B cell (primary cell): Measurements from ENCODE around the gene MTSS2. TPM values are rescaled to one million over a fixed set of nuclear protein-coding genes. Genes with fewer than 3 reads are reported as not detected.
A peak's percentile ranks its signal among the peaks of the same experiment; 100 is the strongest.

Experiments used
- ATAC-seq: fragments of 200-7000 bp; cut with Tn5 transposase; one replicate; pipeline ENCODE4 v1.10.0; 2021; ENCODE audit warnings: low read depth, mild to moderate bottlenecking, moderate number of reproducible peaks, moderate library complexity
- CTCF ChIA-PET: fragments of 350-600 bp; sonication (Branson Sonifier 250); formaldehyde crosslinking; loops from one replicate; lab custom pipeline; 2021; ENCODE audit warnings: antibody characterized with exemption, inconsistent platforms; lab: Charles Lee
- POLR2A ChIA-PET: fragments of 350-600 bp; sonication (Branson Sonifier 250); formaldehyde crosslinking; loops from one replicate; lab custom pipeline; 2021; ENCODE audit warnings: antibody characterized with exemption; lab: Charles Lee
- DNase-seq: peaks from one replicate; pipeline ENCODE4 v3.0.0; 2013
- H2AFZ ChIP-seq: 2 replicates; pipeline ENCODE4 v1.6.1; 2012; ENCODE audit warnings: mild to moderate bottlenecking, low read depth, low read length; ENCODE audit not compliant: insufficient read depth, poor library complexity, severe bottlenecking
- H3K27ac ChIP-seq, 2 donors: 1 replicate in 1 of 2; 2 replicates in 1 of 2; pipeline ENCODE4 v1.5.1; 2012 to 2013; ENCODE audit warnings: low read length in 2 of 2, mild to moderate bottlenecking in 2 of 2, moderate library complexity in 1 of 2
- H3K27me3 ChIP-seq, 4 experiments: fragments of 200-600 bp in 1 of 4; sonication (generic) in 1 of 4; replicated peaks in 1 of 4; 1 replicate in 2 of 4; 2 replicates in 2 of 4; pipeline versions ENCODE4 v1.6.1 to v1.7.0; 2013 to 2016; ENCODE audit warnings: low read length in 3 of 4, mild to moderate bottlenecking in 2 of 4, mixed read lengths in 1 of 4, moderate library complexity in 1 of 4; ENCODE audit not compliant: insufficient read depth in 4 of 4, control insufficient read depth in 3 of 4; ENCODE audit errors: control extremely low read depth in 1 of 4
- H3K36me3 ChIP-seq, 2 experiments: replicated peaks in 1 of 2; 1 replicate in 1 of 2; 2 replicates in 1 of 2; pipeline versions ENCODE4 v1.6.1 to v1.7.1; 2013; ENCODE audit warnings: low read length in 1 of 2; ENCODE audit not compliant: insufficient read depth in 2 of 2, control insufficient read depth in 1 of 2; ENCODE audit errors: control extremely low read depth in 1 of 2, extremely low read depth in 1 of 2
- H3K4me1 ChIP-seq, 2 donors: fragments of 200-600 bp in 1 of 2; sonication (generic) in 1 of 2; 1 replicate in 1 of 2; 2 replicates in 1 of 2; pipeline versions ENCODE4 v1.5.1 to v1.6.1; 2013 to 2017; ENCODE audit warnings: low read length in 2 of 2; ENCODE audit not compliant: control insufficient read depth in 2 of 2, insufficient read depth in 2 of 2
- H3K4me2 ChIP-seq: replicated peaks from 2 replicates; pipeline ENCODE3; 2012; ENCODE audit warnings: mild to moderate bottlenecking, low read depth, low read length; ENCODE audit not compliant: poor library complexity, severe bottlenecking
- H3K4me3 ChIP-seq, 5 experiments: fragments of 200-600 bp in 1 of 5; sonication (generic) in 1 of 5; 1 replicate in 3 of 5; 2 replicates in 2 of 5; pipeline versions ENCODE4 v1.5.1 to v1.7.0; 2011 to 2016; ENCODE audit warnings: low read length in 4 of 5, mild to moderate bottlenecking in 4 of 5, low read depth in 2 of 5, control low read depth in 1 of 5, moderate library complexity in 1 of 5; ENCODE audit not compliant: insufficient read depth in 1 of 5; ENCODE audit errors: control extremely low read depth in 1 of 5, extremely low read depth in 1 of 5
- H3K79me2 ChIP-seq: fragments of 200-600 bp; sonication (generic); one replicate; pipeline ENCODE4 v1.6.0; 2016; ENCODE audit warnings: low read length; ENCODE audit not compliant: control insufficient read depth, insufficient read depth
- H3K9ac ChIP-seq: fragments of 200-600 bp; sonication (generic); 2 replicates; pipeline ENCODE4 v1.6.1; 2017; ENCODE audit warnings: mild to moderate bottlenecking, low read length, moderate library complexity
- H3K9me3 ChIP-seq, 3 donors: one replicate each; pipeline versions ENCODE4 v1.6.1 to v1.7.1; 2013; ENCODE audit warnings: low read length in 2 of 3; ENCODE audit not compliant: control insufficient read depth in 2 of 3, insufficient read depth in 1 of 3; ENCODE audit errors: control extremely low read depth in 1 of 3
- H4K20me1 ChIP-seq: 2 replicates; pipeline ENCODE4 v1.6.0; 2012; ENCODE audit warnings: mild to moderate bottlenecking, low read length; ENCODE audit not compliant: insufficient read depth, control insufficient read depth, poor library complexity, severe bottlenecking
- H3K27ac Mint-ChIP-seq: one replicate; pipeline ENCODE4 v1.8.0; 2021; ENCODE audit warnings: mixed read lengths
- H3K27me3 Mint-ChIP-seq: one replicate; pipeline ENCODE4 v1.8.0; 2021; ENCODE audit warnings: mixed read lengths
- H3K4me1 Mint-ChIP-seq: one replicate; pipeline ENCODE4 v1.8.0; 2021; ENCODE audit warnings: mixed read lengths
- H3K4me3 Mint-ChIP-seq: one replicate; pipeline ENCODE4 v1.8.0; 2021; ENCODE audit warnings: mixed read lengths
- H3K9me3 Mint-ChIP-seq: one replicate; pipeline ENCODE4 v1.8.0; 2022; ENCODE audit warnings: mixed read lengths; ENCODE audit not compliant: insufficient read depth
- CTCF ChIP-seq: fragments of 200-600 bp; IDR thresholded peaks from one replicate; pipeline ENCODE4 v1.8.0; 2022; ENCODE audit warnings: antibody characterized with exemption, mild to moderate bottlenecking
- EZH2 ChIP-seq: IDR thresholded peaks from 2 replicates; pipeline ENCODE4 v1.6.1; 2012; ENCODE audit warnings: borderline replicate concordance, low read depth, mild to moderate bottlenecking, moderate library complexity, low read length; ENCODE audit not compliant: insufficient read depth, poor library complexity, severe bottlenecking
- WGBS: methylation state at CpG from one replicate; pipeline ENCODE4 v1.1.5; 2013; ENCODE audit warnings: missing lambda C conversion rate; ENCODE audit not compliant: insufficient coverage; 5-methylcytosine and 5-hydroxymethylcytosine counted together
- intact Hi-C: fragments of 100-400 bp; cut with micrococcal nuclease; formaldehyde crosslinking; loops from one replicate; pipeline ENCODE4 v1.10.0; 2022
- polyA plus RNA-seq: library from polyadenylated mRNA; depleted of rRNA; stranded (reverse); fragments of >200 nt; gene quantifications from 2 replicates; pipeline ENCODE4 v1.2.3, GENCODE V29; 2012
- total RNA-seq, 2 donors: library from RNA; stranded (reverse); fragments of 120-200 nt in 1 of 2; gene quantifications; 1 replicate in 1 of 2; 2 replicates in 1 of 2; pipeline versions ENCODE4 v1.2.3 to v1.2.4, GENCODE V29; 2013 to 2022

MTSS2 gene
- total and polyA plus RNA-seq, 2 donors (not counting 1 experiment from before 2014, with no cell fraction given), result 1.6 to 2.6 TPM

- H3K9ac ChIP-seq, result no peak overlapping the region
- no peak overlapping the region for H2AFZ ChIP-seq
- no peaks in the 10 kb centered on the region for H3K79me2 ChIP-seq
- no peak overlapping the region for H3K4me3 ChIP-seq
- CTCF ChIA-PET, result no interaction called here
- Mint-ChIP-seq H3K4me3 (no peak overlapping the region), H3K27me3 (peaks cover 9% of the 10 kb centered on the region), H3K9me3 (no peaks in the 10 kb centered on the region), H3K4me1 (peaks cover 9% of the 10 kb centered on the region), H3K27ac (no peak overlapping the region)
- no peak overlapping the region for H3K4me2 ChIP-seq
- H3K27ac ChIP-seq, result no peak overlapping the region
- H3K9me3 ChIP-seq, result no peaks in the 10 kb centered on the region
- intact Hi-C loops, result no loop called here
- peaks cover 0 to under 1% of the 10 kb centered on the region in 2 experiments for H3K36me3 ChIP-seq
- TF ChIP-seq CTCF (no peak), EZH2 (no peak)
- H4K20me1 ChIP-seq, result no peaks in the 10 kb centered on the region
- POLR2A ChIA-PET, result no interaction called here
- ATAC-seq (no peak), DNase-seq (no peak)
- peaks cover 0 to 22% (median 3%) of the 10 kb centered on the region in 4 experiments for H3K27me3 ChIP-seq
- H3K4me1 ChIP-seq, result peaks cover 0 to 4% of the 10 kb centered on the region in 2 donors
- 96% methylated on average over 18 of the region's 18 CpGs for WGBS
Observed at GRCh38 chr16:70687671-70688245, 1.9 kb upstream of the MTSS2 start.

- WGBS, result no CpG with 5 or more reads among the region's 5 CpGs
- H3K79me2 ChIP-seq, result no peaks in the 10 kb centered on the region
- no peaks in the 10 kb centered on the region for H4K20me1 ChIP-seq
- no peak overlapping the region for H3K27ac ChIP-seq
- H2AFZ ChIP-seq, result no peak overlapping the region
- ATAC-seq, result no peak
- H3K27me3 ChIP-seq, result peaks cover 0 to 25% (median 3%) of the 10 kb centered on the region in 4 experiments
- H3K4me3 Mint-ChIP-seq, result peak overlapping the region; percentile 40
- H3K36me3 ChIP-seq, result no peaks in the 10 kb centered on the region
- H3K4me1 Mint-ChIP-seq, result peaks cover 9% of the 10 kb centered on the region
- intact Hi-C loops, result no loop called here
- no peak for TF ChIP-seq EZH2
- TF ChIP-seq CTCF, result no peak
- CTCF ChIA-PET, result interaction anchor here (0.6 kb wide), 1 partner anchor 291 kb away, joined by 4 read pairs; no protein-coding TSS in a partner anchor
- H3K9ac ChIP-seq, result no peak overlapping the region
- H3K4me1 ChIP-seq, result peaks cover 0 to 4% of the 10 kb centered on the region in 2 donors
- H3K27ac Mint-ChIP-seq, result no peak overlapping the region
- no peaks in the 10 kb centered on the region for H3K9me3 ChIP-seq
- H3K9me3 Mint-ChIP-seq, result no peaks in the 10 kb centered on the region
- no peak for DNase-seq
- H3K4me2 ChIP-seq, result no peak overlapping the region
- H3K4me3 ChIP-seq, result no peak overlapping the region
- peaks cover 9% of the 10 kb centered on the region for H3K27me3 Mint-ChIP-seq
- POLR2A ChIA-PET, result no interaction called here
Observed at GRCh38 chr16:70687102-70687511, 1.3 kb upstream of the MTSS2 start.
